ENCODE data around the gene CPE. TPM values are rescaled to one million over a fixed set of nuclear protein-coding genes. Genes with fewer than 3 reads are reported as not detected.

The CPE gene
- total and polyA plus RNA-seq, 12 donors, result 24.8 to 272 (median 117) TPM

GRCh38 chr4:165404080-165404479 lies 25.3 kb downstream of the CPE start:
- Histone ChIP-seq H3K4me1 (replicated peaks in 1 of 2) (no peaks in the 10 kb centered on the region), H3K9me3 (replicated peaks in 1 of 3) (no peaks in the 10 kb centered on the region), H3K27ac (no peak overlapping the region), H3K4me3 (no peak overlapping the region), H3K27me3 (no peaks in the 10 kb centered on the region), H3K36me3 (replicated peaks in 1 of 2) (no peaks in the 10 kb centered on the region)
- 90 to 97% (median 95%) methylated on average over 8 of the region's 8 CpGs for WGBS, 4 donors
- intact Hi-C loops (cut with DNase I), result no loop called here
- TF ChIP-seq CTCF (IDR thresholded peaks at IDR 0.05), result no peak
- TF ChIP-seq POLR2A (IDR thresholded peaks at IDR 0.05), result no peak
- no peak for DNase-seq

- Histone ChIP-seq H3K4me1 (replicated peaks in 1 of 2) (no peaks in the 10 kb centered on the region), H3K4me3 (no peak overlapping the region), H3K27ac (no peak overlapping the region), H3K9me3 (replicated peaks in 1 of 3) (no peaks in the 10 kb centered on the region), H3K36me3 (replicated peaks in 1 of 2) (no peaks in the 10 kb centered on the region), H3K27me3 (no peaks in the 10 kb centered on the region)
- intact Hi-C loops (cut with DNase I), result no loop called here
- 73 to 89% (median 87%) methylated on average over 3 to 4 of the region's 4 CpGs for WGBS, 4 donors
- TF ChIP-seq CTCF (IDR thresholded peaks at IDR 0.05) (no peak), POLR2A (IDR thresholded peaks at IDR 0.05) (no peak)
- DNase-seq, result no peak
These were observed 25.9 kb downstream of the CPE start for GRCh38 chr4:165404696-165405095.

- Histone ChIP-seq H3K36me3 (replicated peaks in 1 of 2) (no peaks in the 10 kb centered on the region), H3K27me3 (no peaks in the 10 kb centered on the region), H3K4me3 (no peak overlapping the region), H3K9me3 (replicated peaks in 1 of 3) (no peaks in the 10 kb centered on the region), H3K27ac (no peak overlapping the region), H3K4me1 (replicated peaks in 1 of 2) (no peaks in the 10 kb centered on the region)
- DNase-seq, result no peak
- intact Hi-C loops (cut with DNase I), result no loop called here
- TF ChIP-seq POLR2A (IDR thresholded peaks at IDR 0.05) (no peak), CTCF (IDR thresholded peaks at IDR 0.05) (no peak)
- WGBS, 4 donors, result 45 to 66% (median 62%) methylated on average over 2 of the region's 2 CpGs
These were observed 31.4 kb downstream of the CPE start for GRCh38 chr4:165410214-165410613.

GRCh38 chr4:165415910-165416309 lies 37.1 kb downstream of the CPE start:
- no peak for DNase-seq
- Histone ChIP-seq H3K4me1 (replicated peaks in 1 of 2) (no peaks in the 10 kb centered on the region), H3K4me3 (no peak overlapping the region), H3K27me3 (no peaks in the 10 kb centered on the region), H3K36me3 (replicated peaks in 1 of 2) (no peaks in the 10 kb centered on the region), H3K27ac (no peak overlapping the region), H3K9me3 (replicated peaks in 1 of 3) (no peaks in the 10 kb centered on the region)
- TF ChIP-seq POLR2A (IDR thresholded peaks at IDR 0.05) (no peak), CTCF (IDR thresholded peaks at IDR 0.05) (no peak)
- 79 to 90% (median 83%) methylated on average over 9 to 10 of the region's 10 CpGs for WGBS, 4 donors
- intact Hi-C loops (cut with DNase I), result no loop called here

Measured in adrenal gland (tissue), 12 donors.